DMS 273 treated with DMSO at 0.1 percent for 48 hours (cell line): ENCODE measurements around the gene ADRA1B.

Experiments
- DNase-seq: peaks from one replicate; lab custom pipeline; 2025; lab: John Stamatoyannopoulos, UW

Gene ADRA1B

DNA sequence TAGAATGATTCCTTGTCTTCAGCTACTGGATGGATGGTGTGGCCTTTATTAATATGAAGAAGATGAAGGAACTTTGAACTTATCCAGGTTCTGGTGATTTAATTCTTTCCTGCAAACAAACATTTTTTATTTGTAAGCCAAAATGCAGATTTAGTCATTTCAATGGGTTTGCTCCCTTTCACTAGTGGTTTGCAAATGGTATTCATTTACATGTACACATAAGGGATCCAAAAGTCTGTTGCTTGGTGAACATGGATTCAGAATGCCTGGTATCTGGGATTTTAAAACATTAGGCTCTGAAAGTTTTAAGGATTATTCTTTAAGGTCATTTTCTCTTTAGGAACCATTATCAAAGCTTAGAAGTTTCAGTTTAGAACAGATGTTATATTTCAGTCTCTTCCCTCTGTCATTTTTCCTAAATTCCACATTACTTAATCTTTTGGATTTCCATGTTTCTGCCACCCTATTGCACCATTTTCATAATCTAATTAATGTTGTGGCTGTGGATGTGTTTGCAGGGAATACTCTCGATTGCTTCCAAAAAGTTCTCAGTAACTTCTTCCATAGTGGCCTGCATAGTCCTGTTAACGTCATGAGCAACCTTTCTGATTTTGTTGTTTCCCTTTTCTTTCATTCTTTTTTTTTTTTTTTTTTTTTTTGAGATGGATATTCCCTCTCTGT is 102.8 kb downstream of the ADRA1B start:
- no peak for DNase-seq

- DNase-seq: no peak
These were observed 104.0 kb downstream of the ADRA1B start for GRCh38 chr5:160020266-160020770.

DNA sequence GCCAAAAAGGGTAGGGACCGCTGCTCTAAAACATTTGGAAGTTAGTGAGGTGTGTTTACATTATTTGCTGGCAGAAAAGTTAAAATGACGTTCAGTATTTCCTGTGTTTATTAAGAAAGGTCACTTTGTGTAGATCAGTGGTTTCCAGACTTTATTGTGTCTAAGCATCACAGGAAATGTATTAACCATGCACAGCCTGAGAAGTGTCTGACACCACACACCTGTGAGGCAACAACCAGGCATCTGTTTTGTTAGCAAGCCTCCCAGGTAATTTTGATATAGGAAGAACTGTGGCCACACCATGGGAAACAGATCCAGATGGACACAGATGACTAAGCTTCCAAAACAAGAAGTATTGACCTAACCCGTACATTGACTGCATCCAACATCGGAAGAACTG is 104.7 kb downstream of the ADRA1B start:
- no peak for DNase-seq

GRCh38 chr5:160021831-160022446 is 105.7 kb downstream of the ADRA1B start:
- DNase-seq: peak; percentile 50
